ENCODE results near the gene CHAMP1.
"Not testable (repeated sequence)": the region's sequence is repeated elsewhere in the genome, so short reads cannot be mapped to it uniquely, and the experiment has no call there.

The CHAMP1 gene

GRCh38 chr13:114334305-114335053, 20.2 kb downstream of the CHAMP1 start:
- no peak for DNase-seq (ENCODE audit: low read depth in 2 of 2)

GRCh38 chr13:114336457-114336856, 22.2 kb downstream of the CHAMP1 start:
- not testable (repeated sequence) for DNase-seq (ENCODE audit: low read depth in 2 of 2)

- no peak for DNase-seq (ENCODE audit: low read depth in 2 of 2)
These were observed 24.7 kb downstream of the CHAMP1 start for GRCh38 chr13:114338959-114339358.

- DNase-seq (ENCODE audit: low read depth in 2 of 2), result peak in 1 of 2 donors; percentile 12
These were observed 25.7 kb downstream of the CHAMP1 start for GRCh38 chr13:114339857-114340534.

- no peak for DNase-seq (ENCODE audit: low read depth in 2 of 2)
These were observed 26.9 kb downstream of the CHAMP1 start for GRCh38 chr13:114341003-114341777.

GRCh38 chr13:114347256-114347655, 33.0 kb downstream of the CHAMP1 start:
- not testable (repeated sequence) for DNase-seq (ENCODE audit: low read depth in 2 of 2)

GRCh38 chr13:114352763-114353162, 38.5 kb downstream of the CHAMP1 start:
- DNase-seq (ENCODE audit: low read depth in 2 of 2), result not testable (repeated sequence)

GRCh38 chr13:114353382-114353781, 39.1 kb downstream of the CHAMP1 start:
- not testable (repeated sequence) for DNase-seq (ENCODE audit: low read depth in 2 of 2)

Measured in stimulated activated CD8-positive, alpha-beta memory T cell treated with anti-CD3 and anti-CD28 coated beads, Interleukin-15, amount 100 ng/mL, for 4 hours (primary cell).